ENCODE results near the gene PEAR1.

The PEAR1 gene

DNA sequence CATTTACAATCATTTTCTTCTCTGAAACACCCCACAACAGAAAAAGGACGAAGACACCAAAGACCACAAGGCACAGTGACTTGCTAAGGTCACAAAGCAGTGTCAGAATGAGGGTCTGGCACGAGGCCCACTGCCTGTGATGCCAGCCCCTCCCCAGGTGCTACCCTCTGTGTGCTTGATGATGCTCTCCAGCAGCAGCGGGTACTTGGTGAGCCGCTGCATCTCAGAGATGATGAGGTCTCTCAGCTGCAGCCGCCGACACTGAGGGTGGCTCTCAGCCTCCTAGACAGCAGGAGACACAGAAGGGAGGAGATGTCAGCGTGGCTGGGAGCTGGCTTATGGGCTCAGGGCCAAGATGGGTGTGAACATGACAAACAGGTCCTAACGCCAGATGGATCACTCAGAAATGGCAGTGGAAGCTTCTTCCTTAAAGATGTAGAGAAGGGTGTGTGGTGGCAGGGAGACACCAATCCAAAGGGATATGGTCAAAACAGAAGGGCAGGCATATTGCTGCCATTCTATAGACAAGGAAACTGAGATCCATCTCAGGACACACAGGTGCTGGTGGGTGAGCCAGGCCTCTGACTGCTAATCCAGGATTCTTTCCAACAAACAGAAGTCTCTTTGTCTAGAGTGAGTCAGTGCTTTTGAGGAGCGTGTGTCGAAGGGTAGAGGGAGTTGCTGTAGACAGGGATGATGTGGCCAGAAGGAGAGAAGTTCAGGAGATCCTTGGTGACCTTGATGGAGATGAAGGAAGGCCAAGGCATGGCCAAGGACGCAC, 52.6 kb downstream of the PEAR1 start:
- Histone ChIP-seq H3K4me3 (ENCODE audit: low read depth in 1 of 2, low read length in 2 of 2) (no peak overlapping the region), H3K4me1 (ENCODE audit: control insufficient read depth in 1 of 2, insufficient read depth in 2 of 2, low read length in 2 of 2) (no peaks in the 10 kb centered on the region), H3K27ac (ENCODE audit: low read depth, low read length) (no peak overlapping the region), H3K9ac (ENCODE audit: low read depth in 1 of 2, low read length in 2 of 2) (no peak overlapping the region), H3K27me3 (ENCODE audit: control insufficient read depth in 1 of 2, insufficient read depth in 2 of 2, low read length in 2 of 2) (no peaks in the 10 kb centered on the region), H3K9me3 (ENCODE audit: control insufficient read depth in 1 of 2, low read length in 2 of 2) (no peaks in the 10 kb centered on the region), H3K36me3 (ENCODE audit: control insufficient read depth in 1 of 2, insufficient read depth in 2 of 2, low read length in 2 of 2) (peaks cover 63 to 96% of the 10 kb centered on the region in 2 donors)

- Histone ChIP-seq H3K4me1 (ENCODE audit: control insufficient read depth in 1 of 2, insufficient read depth in 2 of 2, low read length in 2 of 2) (no peaks in the 10 kb centered on the region), H3K9me3 (ENCODE audit: control insufficient read depth in 1 of 2, low read length in 2 of 2) (no peaks in the 10 kb centered on the region), H3K27me3 (ENCODE audit: control insufficient read depth in 1 of 2, insufficient read depth in 2 of 2, low read length in 2 of 2) (no peaks in the 10 kb centered on the region), H3K4me3 (ENCODE audit: low read depth in 1 of 2, low read length in 2 of 2) (no peak overlapping the region), H3K36me3 (ENCODE audit: control insufficient read depth in 1 of 2, insufficient read depth in 2 of 2, low read length in 2 of 2) (peaks cover 61 to 96% of the 10 kb centered on the region in 2 donors), H3K27ac (ENCODE audit: low read depth, low read length) (no peak overlapping the region), H3K9ac (ENCODE audit: low read depth in 1 of 2, low read length in 2 of 2) (no peak overlapping the region)
Observed at GRCh38 chr1:156947127-156947526, 53.6 kb downstream of the PEAR1 start.

GRCh38 chr1:156947818-156948525, 54.5 kb downstream of the PEAR1 start:
- Histone ChIP-seq H3K9me3 (ENCODE audit: control insufficient read depth in 1 of 2, low read length in 2 of 2) (no peaks in the 10 kb centered on the region), H3K36me3 (ENCODE audit: control insufficient read depth in 1 of 2, insufficient read depth in 2 of 2, low read length in 2 of 2) (peaks cover 55 to 92% of the 10 kb centered on the region in 2 donors), H3K9ac (ENCODE audit: low read depth in 1 of 2, low read length in 2 of 2) (no peak overlapping the region), H3K27ac (ENCODE audit: low read depth, low read length) (no peak overlapping the region), H3K27me3 (ENCODE audit: control insufficient read depth in 1 of 2, insufficient read depth in 2 of 2, low read length in 2 of 2) (no peaks in the 10 kb centered on the region), H3K4me3 (ENCODE audit: low read depth in 1 of 2, low read length in 2 of 2) (no peak overlapping the region), H3K4me1 (ENCODE audit: control insufficient read depth in 1 of 2, insufficient read depth in 2 of 2, low read length in 2 of 2) (no peaks in the 10 kb centered on the region)

DNA sequence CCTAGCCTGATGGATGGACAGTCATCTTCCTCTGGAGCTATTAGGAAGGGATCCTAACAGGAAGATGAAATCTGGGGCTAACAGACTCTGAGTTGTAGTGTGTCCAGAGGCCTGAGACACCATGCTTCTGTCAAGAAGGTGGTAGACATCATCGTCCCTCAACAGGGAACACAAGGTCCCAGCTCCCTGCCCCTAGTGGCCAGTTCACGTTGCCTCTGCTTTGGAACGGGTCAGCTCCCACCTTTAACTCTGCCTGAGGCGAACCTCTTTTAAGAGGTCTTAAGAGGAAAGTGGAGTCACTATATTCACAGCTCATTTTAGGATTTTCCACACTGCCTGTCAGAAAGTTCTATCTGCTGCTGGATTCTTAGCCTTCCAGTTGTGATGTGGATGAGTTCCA, 55.2 kb downstream of the PEAR1 start:
- no peaks in the 10 kb centered on the region for H3K9me3 ChIP-seq (ENCODE audit: control insufficient read depth in 1 of 2, low read length in 2 of 2)
- H3K27me3 ChIP-seq (ENCODE audit: control insufficient read depth in 1 of 2, insufficient read depth in 2 of 2, low read length in 2 of 2): no peaks in the 10 kb centered on the region
- H3K27ac ChIP-seq (ENCODE audit: low read depth, low read length): no peak overlapping the region
- H3K9ac ChIP-seq (ENCODE audit: low read depth in 1 of 2, low read length in 2 of 2): no peak overlapping the region
- H3K4me3 ChIP-seq (ENCODE audit: low read depth in 1 of 2, low read length in 2 of 2): no peak overlapping the region
- H3K4me1 ChIP-seq (ENCODE audit: control insufficient read depth in 1 of 2, insufficient read depth in 2 of 2, low read length in 2 of 2): no peaks in the 10 kb centered on the region
- peaks cover 50 to 90% of the 10 kb centered on the region in 2 donors for H3K36me3 ChIP-seq (ENCODE audit: control insufficient read depth in 1 of 2, insufficient read depth in 2 of 2, low read length in 2 of 2)

- Histone ChIP-seq H3K4me1 (ENCODE audit: control insufficient read depth in 1 of 2, insufficient read depth in 2 of 2, low read length in 2 of 2) (no peaks in the 10 kb centered on the region), H3K36me3 (ENCODE audit: control insufficient read depth in 1 of 2, insufficient read depth in 2 of 2, low read length in 2 of 2) (peaks cover 46 to 85% of the 10 kb centered on the region in 2 donors), H3K9ac (ENCODE audit: low read depth in 1 of 2, low read length in 2 of 2) (no peak overlapping the region)
Observed at GRCh38 chr1:156949127-156949526, 55.6 kb downstream of the PEAR1 start.

GRCh38 chr1:156951371-156951770, 57.9 kb downstream of the PEAR1 start:
- Histone ChIP-seq H3K9me3 (ENCODE audit: control insufficient read depth in 1 of 2, low read length in 2 of 2) (no peaks in the 10 kb centered on the region), H3K4me1 (ENCODE audit: control insufficient read depth in 1 of 2, insufficient read depth in 2 of 2, low read length in 2 of 2) (no peaks in the 10 kb centered on the region), H3K27me3 (ENCODE audit: control insufficient read depth in 1 of 2, insufficient read depth in 2 of 2, low read length in 2 of 2) (no peaks in the 10 kb centered on the region), H3K27ac (ENCODE audit: low read depth, low read length) (no peak overlapping the region), H3K9ac (ENCODE audit: low read depth in 1 of 2, low read length in 2 of 2) (no peak overlapping the region), H3K4me3 (ENCODE audit: low read depth in 1 of 2, low read length in 2 of 2) (no peak overlapping the region), H3K36me3 (ENCODE audit: control insufficient read depth in 1 of 2, insufficient read depth in 2 of 2, low read length in 2 of 2) (peaks cover 26 to 83% of the 10 kb centered on the region in 2 donors)

More at GRCh38 chr1:156949127-156949526, 55.6 kb downstream of the PEAR1 start:
- no peaks in the 10 kb centered on the region for H3K9me3 ChIP-seq (ENCODE audit: control insufficient read depth in 1 of 2, low read length in 2 of 2)
- H3K27me3 ChIP-seq (ENCODE audit: control insufficient read depth in 1 of 2, insufficient read depth in 2 of 2, low read length in 2 of 2): no peaks in the 10 kb centered on the region
- H3K27ac ChIP-seq (ENCODE audit: low read depth, low read length): no peak overlapping the region
- H3K4me3 ChIP-seq (ENCODE audit: low read depth in 1 of 2, low read length in 2 of 2): no peak overlapping the region

DNA sequence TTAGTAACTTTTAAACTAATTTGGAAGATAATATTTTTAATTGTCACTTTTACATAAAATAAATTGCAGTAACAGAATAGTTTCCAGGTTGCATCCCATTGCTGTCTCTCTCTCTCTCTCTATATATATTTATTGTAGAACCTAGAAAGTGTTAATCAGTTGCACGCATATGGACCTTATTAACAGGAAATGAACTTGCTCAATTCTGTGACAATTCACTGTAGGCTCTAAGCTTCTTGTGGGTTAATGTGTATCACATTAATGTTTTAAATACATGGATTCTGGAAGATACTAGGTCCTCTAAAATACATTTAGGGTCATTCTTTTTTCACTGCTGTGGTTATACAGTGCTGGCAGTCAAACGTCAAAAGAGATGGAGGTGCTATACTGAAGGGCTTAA, 60.1 kb downstream of the PEAR1 start:
- H3K36me3 ChIP-seq (ENCODE audit: control insufficient read depth in 1 of 2, insufficient read depth in 2 of 2, low read length in 2 of 2): peaks cover 22 to 80% of the 10 kb centered on the region in 2 donors

GRCh38 chr1:156956333-156956732, 62.8 kb downstream of the PEAR1 start:
- H3K36me3 ChIP-seq (ENCODE audit: control insufficient read depth in 1 of 2, insufficient read depth in 2 of 2, low read length in 2 of 2): peaks cover 31 to 79% of the 10 kb centered on the region in 2 donors
- H3K4me1 ChIP-seq (ENCODE audit: control insufficient read depth in 1 of 2, insufficient read depth in 2 of 2, low read length in 2 of 2): no peaks in the 10 kb centered on the region
- no peak overlapping the region for H3K27ac ChIP-seq (ENCODE audit: low read depth, low read length)
- no peaks in the 10 kb centered on the region for H3K27me3 ChIP-seq (ENCODE audit: control insufficient read depth in 1 of 2, insufficient read depth in 2 of 2, low read length in 2 of 2)
- no peak overlapping the region for H3K9ac ChIP-seq (ENCODE audit: low read depth in 1 of 2, low read length in 2 of 2)
- no peak overlapping the region for H3K4me3 ChIP-seq (ENCODE audit: low read depth in 1 of 2, low read length in 2 of 2)
- H3K9me3 ChIP-seq (ENCODE audit: control insufficient read depth in 1 of 2, low read length in 2 of 2): no peaks in the 10 kb centered on the region

More for the DNA sequence above, 60.1 kb downstream of the PEAR1 start:
- Histone ChIP-seq H3K4me1 (ENCODE audit: control insufficient read depth in 1 of 2, insufficient read depth in 2 of 2, low read length in 2 of 2) (no peaks in the 10 kb centered on the region), H3K27ac (ENCODE audit: low read depth, low read length) (no peak overlapping the region), H3K9me3 (ENCODE audit: control insufficient read depth in 1 of 2, low read length in 2 of 2) (no peaks in the 10 kb centered on the region), H3K4me3 (ENCODE audit: low read depth in 1 of 2, low read length in 2 of 2) (no peak overlapping the region), H3K27me3 (ENCODE audit: control insufficient read depth in 1 of 2, insufficient read depth in 2 of 2, low read length in 2 of 2) (no peaks in the 10 kb centered on the region), H3K9ac (ENCODE audit: low read depth in 1 of 2, low read length in 2 of 2) (no peak overlapping the region)

DNA sequence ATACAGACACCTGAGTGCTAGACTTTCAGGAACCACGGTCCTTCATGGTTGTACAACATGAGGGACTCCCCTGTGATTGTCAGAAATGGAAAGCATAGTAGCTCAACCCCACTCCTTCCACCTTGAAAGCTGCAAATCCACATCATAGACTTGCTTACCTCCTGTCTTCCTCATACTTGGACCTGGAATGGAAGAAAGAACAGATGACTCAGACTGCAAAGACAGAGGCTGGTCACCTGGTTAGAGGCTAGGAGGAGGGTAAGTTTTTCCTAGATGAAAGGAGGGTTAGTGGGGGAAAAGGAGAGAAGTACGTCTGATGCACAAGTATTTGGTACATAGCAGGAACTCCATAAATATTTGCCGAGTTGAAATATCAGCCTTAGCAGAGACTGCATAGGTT, 64.1 kb downstream of the PEAR1 start:
- Histone ChIP-seq H3K36me3 (ENCODE audit: control insufficient read depth in 1 of 2, insufficient read depth in 2 of 2, low read length in 2 of 2) (peaks cover 37 to 82% of the 10 kb centered on the region in 2 donors), H3K9me3 (ENCODE audit: control insufficient read depth in 1 of 2, low read length in 2 of 2) (no peaks in the 10 kb centered on the region)

DNA sequence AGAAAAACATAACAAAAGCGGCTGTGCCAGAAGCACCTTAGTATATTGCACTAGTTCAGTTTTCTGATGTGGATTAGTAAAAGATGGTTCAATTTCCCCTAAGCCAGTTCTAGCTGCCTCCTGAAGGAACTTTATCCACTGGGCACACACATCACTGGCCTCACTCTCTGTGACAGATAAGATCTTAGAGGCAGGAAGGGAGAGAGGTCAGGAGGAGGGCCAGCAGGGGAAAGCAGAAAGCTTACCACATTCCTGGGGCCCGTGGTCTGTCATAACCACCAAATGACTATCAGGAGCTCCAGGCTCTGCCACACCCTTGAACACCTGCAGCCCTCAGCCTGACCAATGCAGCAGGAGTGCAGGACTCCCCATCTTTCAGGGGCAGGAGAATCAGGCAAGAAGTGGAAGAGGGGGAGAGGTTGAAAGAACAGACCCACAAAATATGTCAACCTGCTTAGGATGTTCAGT, 64.8 kb downstream of the PEAR1 start:
- Histone ChIP-seq H3K27me3 (ENCODE audit: control insufficient read depth in 1 of 2, insufficient read depth in 2 of 2, low read length in 2 of 2) (no peaks in the 10 kb centered on the region), H3K9ac (ENCODE audit: low read depth in 1 of 2, low read length in 2 of 2) (no peak overlapping the region), H3K4me3 (ENCODE audit: low read depth in 1 of 2, low read length in 2 of 2) (no peak overlapping the region), H3K36me3 (ENCODE audit: control insufficient read depth in 1 of 2, insufficient read depth in 2 of 2, low read length in 2 of 2) (peaks cover 37 to 82% of the 10 kb centered on the region in 2 donors), H3K27ac (ENCODE audit: low read depth, low read length) (no peak overlapping the region), H3K9me3 (ENCODE audit: control insufficient read depth in 1 of 2, low read length in 2 of 2) (no peaks in the 10 kb centered on the region), H3K4me1 (ENCODE audit: control insufficient read depth in 1 of 2, insufficient read depth in 2 of 2, low read length in 2 of 2) (no peaks in the 10 kb centered on the region)

More for the DNA sequence above, 64.1 kb downstream of the PEAR1 start:
- Histone ChIP-seq H3K4me3 (ENCODE audit: low read depth in 1 of 2, low read length in 2 of 2) (no peak overlapping the region), H3K27me3 (ENCODE audit: control insufficient read depth in 1 of 2, insufficient read depth in 2 of 2, low read length in 2 of 2) (no peaks in the 10 kb centered on the region), H3K9ac (ENCODE audit: low read depth in 1 of 2, low read length in 2 of 2) (no peak overlapping the region), H3K4me1 (ENCODE audit: control insufficient read depth in 1 of 2, insufficient read depth in 2 of 2, low read length in 2 of 2) (no peaks in the 10 kb centered on the region), H3K27ac (ENCODE audit: low read depth, low read length) (no peak overlapping the region)

Measured in duodenal mucosa (tissue), 2 donors.